A549 (cell line): ENCODE measurements around the gene TAS1R3. TPM values are rescaled to one million over a fixed set of nuclear protein-coding genes. Genes with fewer than 3 reads are reported as not detected.
A peak's percentile ranks its signal among the peaks of the same experiment; 100 is the strongest.

Source experiments
- ATAC-seq, 2 experiments: fragments of 200-7000 bp in 1 of 2; fragments of >200 bp in 1 of 2; cut with Nextera tagmentation in 1 of 2; cut with Tn5 transposase in 1 of 2; 3 replicates each; pipeline versions ENCODE4 v1.8.0 to v1.9.1; 2018 to 2020; ENCODE audit warnings: mild to moderate bottlenecking in 1 of 2, moderate library complexity in 1 of 2
- CTCF ChIA-PET: fragments of 300-600 bp; sonication (Branson Sonifier 250); formaldehyde crosslinking; extraction: SDS; loops from one replicate; lab custom pipeline; 2021; ENCODE audit warnings: antibody characterized with exemption, inconsistent platforms; lab: Yijun Ruan, JAX
- POLR2A ChIA-PET: fragments of 350-600 bp; formaldehyde crosslinking; extraction: SDS; loops from one replicate; lab custom pipeline; 2021; ENCODE audit warnings: antibody characterized with exemption, inconsistent platforms; lab: Yijun Ruan, JAX
- DNase-seq, 2 experiments: peaks; one replicate each; pipeline versions ENCODE4 v3.0.0 to v3.0.0-alpha.2; 2011 to 2016; ENCODE audit warnings: low read depth in 1 of 2, low spot score in 1 of 2
- FAIRE-seq: peaks from 2 replicates; lab custom pipeline; 2011; peaks lifted over from hg19 to GRCh38; lab: Jason Lieb, UNC
- H3K27ac ChIP-seq, 2 experiments: fragments of >200 bp; sonication (Bioruptor Twin); formaldehyde crosslinking; 3 replicates each; pipeline ENCODE4 v1.5.1; 2016 to 2017
- H3K4me1 ChIP-seq: fragments of >200 bp; sonication (Bioruptor Twin); formaldehyde crosslinking; 3 replicates; pipeline ENCODE4 v1.6.1; 2016
- H3K4me2 ChIP-seq: fragments of >200 bp; sonication (Bioruptor Twin); formaldehyde crosslinking; 3 replicates; pipeline ENCODE4 v1.6.1; 2016
- H3K4me3 ChIP-seq: fragments of >200 bp; sonication (Bioruptor Twin); formaldehyde crosslinking; 3 replicates; pipeline ENCODE4 v1.5.1; 2016
- H3K9me3 ChIP-seq: fragments of >200 bp; sonication (Bioruptor Twin); formaldehyde crosslinking; 3 replicates; pipeline ENCODE4 v1.6.1; 2016
- BHLHE40 ChIP-seq: IDR thresholded peaks from 2 replicates; pipeline ENCODE4 v1.6.1; 2012; ENCODE audit warnings: low read depth, low read length, inconsistent platforms
- CBX8 ChIP-seq: fragments of 200-600 bp; sonication (generic); IDR thresholded peaks from 2 replicates; pipeline ENCODE4 v1.6.1; 2016
- CEBPB ChIP-seq, 2 experiments: fragments of >200 bp in 1 of 2; sonication (Bioruptor Twin) in 1 of 2; formaldehyde crosslinking in 1 of 2; IDR thresholded peaks; 2 replicates each; pipeline ENCODE4 v1.6.1; 2012 to 2016
- CHD4 ChIP-seq: fragments of 200-600 bp; sonication (generic); IDR thresholded peaks from 2 replicates; pipeline ENCODE4 v1.6.1; 2016; ENCODE audit warnings: antibody characterized with exemption, mild to moderate bottlenecking, borderline replicate concordance
- EHF ChIP-seq: fragments of 250-450 bp; sonication (Bioruptor Pico); IDR thresholded peaks from 2 replicates; pipeline ENCODE4 v1.5.0; 2020; ENCODE audit warnings: mild to moderate bottlenecking
- EP300 ChIP-seq, 2 experiments: fragments of >200 bp; sonication (Bioruptor Twin); formaldehyde crosslinking; IDR thresholded peaks; 2 replicates in 1 of 2; 3 replicates in 1 of 2; pipeline ENCODE4 v1.6.1; 2016 to 2017
- FOSB ChIP-seq: fragments of 250-450 bp; sonication (Bioruptor Pico); IDR thresholded peaks from 2 replicates; pipeline ENCODE4 v1.5.0; 2020; ENCODE audit warnings: mild to moderate bottlenecking, moderate library complexity
- FOXS1 ChIP-seq: fragments of 250-450 bp; sonication (Bioruptor Pico); IDR thresholded peaks from 2 replicates; pipeline ENCODE4 v1.5.0; 2020; ENCODE audit warnings: mild to moderate bottlenecking, moderate library complexity
- HEYL ChIP-seq: fragments of 250-450 bp; sonication (Bioruptor Pico); IDR thresholded peaks from 2 replicates; pipeline ENCODE4 v1.8.0; 2021; ENCODE audit warnings: mild to moderate bottlenecking, moderate library complexity
- HOXB13 ChIP-seq: fragments of 250-450 bp; sonication (Bioruptor Pico); IDR thresholded peaks from 2 replicates; pipeline ENCODE4 v1.5.0; 2020; ENCODE audit warnings: low read depth, mild to moderate bottlenecking, moderate library complexity
- HOXB5 ChIP-seq: fragments of 250-450 bp; sonication (Bioruptor Pico); IDR thresholded peaks from 2 replicates; pipeline ENCODE4 v1.5.0; 2020; ENCODE audit warnings: mild to moderate bottlenecking, moderate library complexity
- KDM1A ChIP-seq: fragments of 200-600 bp; sonication (generic); IDR thresholded peaks from 2 replicates; pipeline ENCODE4 v1.6.1; 2016; ENCODE audit warnings: low read depth, mild to moderate bottlenecking
- MAZ ChIP-seq: fragments of 150-350 bp; IDR thresholded peaks from 2 replicates; pipeline ENCODE4 v1.6.1; 2014; ENCODE audit warnings: antibody characterized with exemption, low read depth, low read length, borderline replicate concordance
- NR3C1 ChIP-seq: fragments of >200 bp; sonication (Bioruptor Twin); formaldehyde crosslinking; IDR thresholded peaks from 3 replicates; pipeline ENCODE4 v1.6.1; 2017
- RAD21 ChIP-seq, 2 experiments: fragments of >200 bp in 1 of 2; sonication (Bioruptor Twin) in 1 of 2; formaldehyde crosslinking in 1 of 2; IDR thresholded peaks in 1 of 2; conservative IDR thresholded peaks in 1 of 2; 2 replicates in 1 of 2; 3 replicates in 1 of 2; pipeline ENCODE4 v1.6.1; 2012 to 2018; ENCODE audit warnings: inconsistent platforms in 1 of 2
- RARB ChIP-seq: fragments of 250-450 bp; sonication (Bioruptor Pico); IDR thresholded peaks from 2 replicates; pipeline ENCODE4 v1.8.0; 2021; ENCODE audit warnings: mild to moderate bottlenecking, moderate library complexity
- RNF2 ChIP-seq: fragments of 200-600 bp; sonication (generic); IDR thresholded peaks from 2 replicates; pipeline ENCODE4 v1.6.1; 2016; ENCODE audit warnings: low read depth, mild to moderate bottlenecking, antibody characterized with exemption, moderate library complexity, borderline replicate concordance
- SMC3 ChIP-seq: fragments of >200 bp; sonication (Bioruptor Twin); formaldehyde crosslinking; IDR thresholded peaks from 3 replicates; pipeline ENCODE4 v1.6.1; 2018; ENCODE audit warnings: inconsistent platforms
- TP53 ChIP-seq: fragments of 250-450 bp; sonication (Bioruptor Pico); IDR thresholded peaks from 2 replicates; pipeline ENCODE4 v1.5.0; 2021; ENCODE audit warnings: mild to moderate bottlenecking, moderate library complexity
- WGBS: methylation state at CpG from one replicate; pipeline ENCODE4 v1.1.6; 2017; ENCODE audit errors: missing lambda C conversion rate; 5-methylcytosine and 5-hydroxymethylcytosine counted together
- polyA plus RNA-seq, 4 experiments: library from polyadenylated mRNA; depleted of rRNA in 3 of 4; stranded (reverse); fragments of >200 nt; fragmentation: RNase III in 1 of 4; extraction: RNeasy Plus Mini Kit Qiagen cat#74134 plus additional on column Dnase treatment in 1 of 4; gene quantifications; 2 replicates in 3 of 4; 3 replicates in 1 of 4; pipeline ENCODE4 v1.2.3, GENCODE V29; 2011 to 2017
- TF ChIP-seq, protein P1 (sequence below): IDR thresholded peaks from 2 replicates; pipeline ENCODE4 v1.6.1; 2012
- TF ChIP-seq, protein P2 (sequence below): fragments of 450-650 bp; IDR thresholded peaks from 2 replicates; pipeline ENCODE4 v1.6.1; 2014; ENCODE audit warnings: antibody characterized with exemption
- TF ChIP-seq, protein P3 (sequence below): fragments of 250-450 bp; sonication (Bioruptor Pico); IDR thresholded peaks from 2 replicates; pipeline ENCODE4 v1.5.0; 2021; ENCODE audit warnings: mild to moderate bottlenecking, moderate library complexity, borderline replicate concordance

The TAS1R3 gene
- polyA plus RNA-seq, 2 of the 4 experiments (the other 2 are of a cell fraction): 0.05 to 0.15 TPM

DNA sequence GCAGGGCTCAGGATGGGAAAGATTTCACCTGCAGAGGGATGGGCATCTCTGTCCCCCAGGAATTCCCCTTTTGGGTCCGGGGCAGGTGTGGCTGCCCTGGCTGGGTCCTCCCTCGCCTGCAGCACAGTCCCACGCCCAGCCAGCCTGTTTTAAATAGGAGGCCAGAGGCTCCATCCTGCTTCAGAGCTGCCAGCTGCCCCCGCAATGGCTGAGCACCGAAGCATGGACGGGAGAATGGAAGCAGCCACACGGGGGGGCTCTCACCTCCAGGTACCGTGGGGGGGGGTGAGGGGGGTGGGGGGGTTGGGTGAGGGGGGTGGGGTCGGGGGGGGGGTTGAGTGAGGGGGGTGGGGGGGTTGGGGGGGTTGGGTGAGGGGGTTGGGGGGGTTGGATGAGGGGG lies 47.3 kb upstream of the TAS1R3 start:
- TF ChIP-seq EHF: no peak
- TF ChIP-seq, protein P1, sequence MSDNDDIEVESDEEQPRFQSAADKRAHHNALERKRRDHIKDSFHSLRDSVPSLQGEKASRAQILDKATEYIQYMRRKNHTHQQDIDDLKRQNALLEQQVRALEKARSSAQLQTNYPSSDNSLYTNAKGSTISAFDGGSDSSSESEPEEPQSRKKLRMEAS: no peak
- TF ChIP-seq NR3C1: no peak
- TF ChIP-seq, protein P2, sequence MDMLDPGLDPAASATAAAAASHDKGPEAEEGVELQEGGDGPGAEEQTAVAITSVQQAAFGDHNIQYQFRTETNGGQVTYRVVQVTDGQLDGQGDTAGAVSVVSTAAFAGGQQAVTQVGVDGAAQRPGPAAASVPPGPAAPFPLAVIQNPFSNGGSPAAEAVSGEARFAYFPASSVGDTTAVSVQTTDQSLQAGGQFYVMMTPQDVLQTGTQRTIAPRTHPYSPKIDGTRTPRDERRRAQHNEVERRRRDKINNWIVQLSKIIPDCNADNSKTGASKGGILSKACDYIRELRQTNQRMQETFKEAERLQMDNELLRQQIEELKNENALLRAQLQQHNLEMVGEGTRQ: no peak
- TF ChIP-seq FOXS1 (CRISPR knock-in tag): no peak
- TF ChIP-seq RARB (CRISPR knock-in tag): no peak
- no peak for TF ChIP-seq CEBPB (IDR thresholded peaks at IDR 0.05)
- no peak for TF ChIP-seq HOXB13 (CRISPR knock-in tag)
- TF ChIP-seq HEYL (CRISPR knock-in tag): no peak
- no peak for TF ChIP-seq EP300 (IDR thresholded peaks at IDR 0.05)
- TF ChIP-seq CHD4: no peak
- TF ChIP-seq, protein P3, sequence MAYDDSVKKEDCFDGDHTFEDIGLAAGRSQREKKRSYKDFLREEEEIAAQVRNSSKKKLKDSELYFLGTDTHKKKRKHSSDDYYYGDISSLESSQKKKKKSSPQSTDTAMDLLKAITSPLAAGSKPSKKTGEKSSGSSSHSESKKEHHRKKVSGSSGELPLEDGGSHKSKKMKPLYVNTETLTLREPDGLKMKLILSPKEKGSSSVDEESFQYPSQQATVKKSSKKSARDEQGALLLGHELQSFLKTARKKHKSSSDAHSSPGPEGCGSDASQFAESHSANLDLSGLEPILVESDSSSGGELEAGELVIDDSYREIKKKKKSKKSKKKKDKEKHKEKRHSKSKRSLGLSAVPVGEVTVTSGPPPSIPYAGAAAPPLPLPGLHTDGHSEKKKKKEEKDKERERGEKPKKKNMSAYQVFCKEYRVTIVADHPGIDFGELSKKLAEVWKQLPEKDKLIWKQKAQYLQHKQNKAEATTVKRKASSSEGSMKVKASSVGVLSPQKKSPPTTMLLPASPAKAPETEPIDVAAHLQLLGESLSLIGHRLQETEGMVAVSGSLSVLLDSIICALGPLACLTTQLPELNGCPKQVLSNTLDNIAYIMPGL (CRISPR knock-in tag): no peak
- CTCF ChIA-PET: interaction anchor here (3.3 kb wide), 1 partner anchor 161 kb away, joined by 15 read pairs; no protein-coding TSS in a partner anchor
- ATAC-seq (peak in 1 of 2 experiments; percentile 37; a peak in 4 of 6 replicates), DNase-seq (peak in 1 of 2 experiments; percentile 76), FAIRE-seq (no peak)
- WGBS: 0% methylated on average over 1 of the region's 9 CpGs
- no peak overlapping the region for H3K4me2 ChIP-seq
- H3K4me3 ChIP-seq: no peak overlapping the region
- no peak overlapping the region for H3K27ac ChIP-seq
- H3K4me1 ChIP-seq: peaks cover 8% of the 10 kb centered on the region; the same call in 2 of the 3 replicates
- H3K9me3 ChIP-seq: no peaks in the 10 kb centered on the region
- POLR2A ChIA-PET: no interaction called here

DNA sequence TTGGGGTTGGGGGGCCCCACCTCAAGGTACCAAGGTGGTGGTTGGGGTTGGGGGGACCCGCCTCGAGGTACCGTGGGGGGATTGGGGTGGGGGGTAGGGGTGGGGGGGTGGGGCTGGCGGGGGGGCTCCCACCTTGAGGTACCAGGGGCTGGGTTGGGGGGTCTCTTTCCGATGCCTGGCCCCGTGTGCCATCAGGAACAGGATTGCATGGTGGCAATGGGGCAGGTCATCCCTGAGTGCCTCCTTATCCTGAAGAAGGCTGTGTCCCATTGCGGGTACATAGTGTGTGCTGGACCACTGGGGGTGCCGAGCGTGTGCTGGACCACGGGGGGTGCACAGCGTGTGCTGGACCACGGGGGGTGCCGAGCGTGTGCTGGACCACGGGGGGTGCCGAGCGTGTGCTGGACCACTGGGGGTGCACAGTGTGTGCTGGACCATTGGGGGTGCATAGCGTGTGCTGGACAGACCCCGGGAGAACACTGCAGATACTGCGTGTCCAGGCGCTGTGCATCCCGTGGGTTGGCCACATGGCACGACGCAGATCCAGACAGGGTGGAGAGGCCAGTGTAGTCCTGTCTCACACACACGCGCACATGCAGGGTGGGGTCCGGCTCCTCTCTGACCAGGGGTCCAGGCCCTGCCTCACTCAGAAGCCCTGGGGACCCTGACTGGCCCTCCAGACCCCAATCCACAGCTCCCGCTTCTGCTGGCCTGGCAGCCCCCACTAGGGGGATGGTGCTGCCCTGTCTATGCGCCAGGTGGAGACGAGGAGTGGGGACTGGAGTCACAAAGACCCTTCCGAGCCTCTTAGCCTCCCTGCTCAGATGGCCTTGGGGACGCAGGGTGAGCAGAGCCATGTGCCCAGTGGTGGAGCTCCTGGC lies 46.6 kb upstream of the TAS1R3 start:
- FAIRE-seq: no peak
- Histone ChIP-seq H3K4me2 (no peak overlapping the region), H3K4me3 (no peak overlapping the region), H3K9me3 (no peaks in the 10 kb centered on the region), H3K27ac (no peak overlapping the region), H3K4me1 (peaks cover 8% of the 10 kb centered on the region; the same call in 2 of the 3 replicates)
- ChIA-PET POLR2A (no interaction called here), CTCF (interaction anchor here (3.3 kb wide), 1 partner anchor 162 kb away, joined by 15 read pairs; no protein-coding TSS in a partner anchor)
- ATAC-seq: no peak
- TF ChIP-seq FOSB (CRISPR knock-in tag) (no peak), KDM1A (no peak), EP300 (IDR thresholded peaks at IDR 0.05) (no peak), NR3C1 (no peak), RAD21 (conservative IDR thresholded peaks at IDR 0.05 in 1 of 2, IDR thresholded peaks at IDR 0.05 in 1 of 2) (no peak), CBX8 (no peak), RNF2 (no peak), TP53 (CRISPR knock-in tag) (no peak), SMC3 (no peak), BHLHE40 (no peak), HOXB5 (CRISPR knock-in tag) (no peak), MAZ (no peak)
- TF ChIP-seq, protein P1: no peak
- no peak for DNase-seq
- 89% methylated on average over 11 of the region's 32 CpGs for WGBS
